SK-N-SH treated with all-trans-retinoic acid at 6 μM for 48 hours (cell line): ENCODE results near the gene C3orf22.

Experiments used
- ATAC-seq: fragments of 200-7000 bp; cut with Tn5 transposase; 3 replicates; pipeline ENCODE4 v1.9.1; 2020; ENCODE audit warnings: mild to moderate bottlenecking, moderate library complexity
- ARNTL ChIP-seq: fragments of 450-650 bp; formaldehyde crosslinking; IDR thresholded peaks from 2 replicates; pipeline ENCODE4 v1.5.0; 2020; ENCODE audit warnings: low read depth, mild to moderate bottlenecking, moderate library complexity, borderline replicate concordance
- BACH2 ChIP-seq: fragments of 250-450 bp; sonication (Bioruptor Pico); IDR thresholded peaks from 2 replicates; pipeline ENCODE4 v1.9.0; 2021; ENCODE audit warnings: mild to moderate bottlenecking, borderline replicate concordance
- CREB5 ChIP-seq: fragments of 250-450 bp; sonication (Bioruptor Pico); IDR thresholded peaks from 2 replicates; pipeline ENCODE4 v1.5.1; 2020; ENCODE audit warnings: low read depth, mild to moderate bottlenecking, moderate library complexity
- ESRRG ChIP-seq: fragments of 250-450 bp; sonication (Bioruptor Pico); IDR thresholded peaks from 2 replicates; pipeline ENCODE4 v1.6.1; 2021; ENCODE audit warnings: mild to moderate bottlenecking
- GLIS3 ChIP-seq: fragments of 250-450 bp; sonication (Bioruptor Pico); IDR thresholded peaks from 2 replicates; pipeline ENCODE4 v1.5.0; 2020; ENCODE audit warnings: mild to moderate bottlenecking, moderate library complexity
- ISL1 ChIP-seq: fragments of 250-450 bp; sonication (Bioruptor Pico); IDR thresholded peaks from 2 replicates; pipeline ENCODE4 v2.1.2; 2022; ENCODE audit warnings: mild to moderate bottlenecking, moderate library complexity
- OSR1 ChIP-seq: fragments of 250-450 bp; sonication (Bioruptor Pico); IDR thresholded peaks from 2 replicates; pipeline ENCODE4 v1.8.0; 2022; ENCODE audit warnings: moderate library complexity, mild to moderate bottlenecking, inconsistent platforms
- PPARA ChIP-seq: fragments of 250-450 bp; sonication (Bioruptor Pico); IDR thresholded peaks from 2 replicates; pipeline ENCODE4 v1.5.0; 2020; ENCODE audit warnings: mild to moderate bottlenecking, borderline replicate concordance
- RARB ChIP-seq: fragments of 250-450 bp; sonication (Bioruptor Pico); IDR thresholded peaks from 2 replicates; pipeline ENCODE4 v1.8.0; 2021; ENCODE audit warnings: mild to moderate bottlenecking, moderate library complexity
- SNAI2 ChIP-seq: fragments of 250-450 bp; sonication (Bioruptor Pico); IDR thresholded peaks from 2 replicates; pipeline ENCODE4 v1.5.0; 2020; ENCODE audit warnings: mild to moderate bottlenecking, moderate library complexity
- TCF4 ChIP-seq: fragments of 250-450 bp; sonication (Bioruptor Pico); IDR thresholded peaks from 2 replicates; pipeline ENCODE4 v1.8.0; 2021; ENCODE audit warnings: mild to moderate bottlenecking, moderate library complexity, borderline replicate concordance
- TOX ChIP-seq: fragments of 250-450 bp; sonication (Bioruptor Pico); IDR thresholded peaks from 2 replicates; pipeline ENCODE4 v1.8.0; 2021; ENCODE audit warnings: mild to moderate bottlenecking, moderate library complexity, borderline replicate concordance
- TSHZ2 ChIP-seq: fragments of 250-450 bp; sonication (Bioruptor Pico); IDR thresholded peaks from 2 replicates; pipeline ENCODE4 v1.5.0; 2020; ENCODE audit warnings: mild to moderate bottlenecking, moderate library complexity
- ZC3H10 ChIP-seq: fragments of 250-450 bp; sonication (Bioruptor Pico); IDR thresholded peaks from 2 replicates; pipeline ENCODE4 v1.5.1; 2021; ENCODE audit warnings: mild to moderate bottlenecking, moderate library complexity
- ZFP3 ChIP-seq: fragments of 250-450 bp; sonication (Bioruptor Pico); IDR thresholded peaks from 2 replicates; pipeline ENCODE4 v1.5.0; 2020; ENCODE audit warnings: mild to moderate bottlenecking, moderate library complexity
- ZFP30 ChIP-seq: fragments of 450-650 bp; formaldehyde crosslinking; IDR thresholded peaks from 2 replicates; pipeline ENCODE4 v1.5.0; 2022; ENCODE audit warnings: mild to moderate bottlenecking, moderate library complexity
- ZNF565 ChIP-seq: fragments of 450-650 bp; formaldehyde crosslinking; conservative IDR thresholded peaks from 2 replicates; pipeline ENCODE4 v1.5.0; 2020; ENCODE audit warnings: low read depth, mild to moderate bottlenecking, moderate library complexity
- ZNF70 ChIP-seq: fragments of 450-650 bp; formaldehyde crosslinking; IDR thresholded peaks from 2 replicates; pipeline ENCODE4 v1.5.0; 2020; ENCODE audit warnings: mild to moderate bottlenecking, moderate library complexity
- ZNF8 ChIP-seq: fragments of 450-650 bp; formaldehyde crosslinking; IDR thresholded peaks from 2 replicates; pipeline ENCODE4 v1.5.0; 2020; ENCODE audit warnings: mild to moderate bottlenecking, moderate library complexity
- TF ChIP-seq, protein P1 (sequence below): fragments of 250-450 bp; sonication (Bioruptor Pico); IDR thresholded peaks from 2 replicates; pipeline ENCODE4 v1.8.0; 2020; ENCODE audit warnings: mild to moderate bottlenecking, moderate library complexity, borderline replicate concordance
- TF ChIP-seq, protein P2 (sequence below): fragments of 250-450 bp; sonication (Bioruptor Pico); IDR thresholded peaks from 2 replicates; pipeline ENCODE4 v1.5.1; 2021; ENCODE audit warnings: mild to moderate bottlenecking, moderate library complexity
- TF ChIP-seq, protein P3 (sequence below): fragments of 250-450 bp; sonication (Bioruptor Pico); IDR thresholded peaks from 2 replicates; pipeline ENCODE4 v1.8.0; 2021; ENCODE audit warnings: low read depth, mild to moderate bottlenecking, moderate library complexity, borderline replicate concordance

Gene C3orf22

DNA sequence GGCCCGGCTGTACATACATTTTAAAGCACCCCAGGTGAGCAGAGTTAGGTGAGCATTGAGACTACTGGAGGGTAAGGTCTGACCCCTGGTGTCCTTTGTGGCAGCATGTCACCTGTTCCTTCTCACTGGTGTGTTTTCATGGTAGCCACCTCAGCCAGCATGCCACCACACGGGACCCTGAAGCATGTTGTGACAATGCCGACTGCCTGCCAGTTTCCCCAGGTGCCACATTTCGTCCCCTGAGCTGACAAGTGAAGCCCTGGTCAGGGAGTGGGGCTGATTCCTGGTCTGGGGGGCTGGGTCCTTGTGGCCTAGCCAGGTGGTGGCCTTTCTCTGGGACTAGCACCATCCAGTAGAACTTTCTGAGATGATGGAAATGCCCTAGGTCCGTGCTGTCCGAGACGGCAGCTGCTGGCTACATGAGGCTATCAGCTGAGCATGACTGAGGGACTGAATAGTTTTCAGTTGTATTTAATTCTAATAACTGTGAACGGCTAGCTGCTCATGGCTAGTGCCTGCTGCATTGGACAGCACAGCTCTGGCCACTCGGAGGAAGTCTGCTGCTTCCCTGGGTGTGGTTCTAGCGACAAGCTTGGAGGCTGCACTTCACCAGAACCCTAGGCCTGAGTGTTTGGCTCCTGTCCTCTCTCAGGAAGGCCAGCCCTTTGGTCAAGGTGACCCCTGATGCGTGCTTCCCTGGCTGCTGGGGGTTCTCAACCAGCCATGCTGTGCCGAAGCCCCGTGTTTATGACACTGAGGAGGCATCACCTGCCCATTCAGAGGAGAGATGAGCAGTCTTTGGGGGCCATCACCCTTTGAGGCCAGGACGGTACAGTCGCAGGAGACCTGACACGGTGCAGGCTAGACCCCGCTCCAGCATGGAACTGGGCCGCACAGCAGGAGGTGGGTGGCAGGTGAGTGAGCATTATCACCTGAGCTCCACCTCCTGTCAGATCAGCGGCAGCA lies 3.9 kb downstream of the C3orf22 start:
- ATAC-seq: no peak
- TF ChIP-seq ARNTL (CRISPR knock-in tag): no peak
- TF ChIP-seq GLIS3 (CRISPR knock-in tag): no peak
- TF ChIP-seq SNAI2: no peak
- no peak for TF ChIP-seq ZNF70 (CRISPR knock-in tag)
- TF ChIP-seq, protein P1, sequence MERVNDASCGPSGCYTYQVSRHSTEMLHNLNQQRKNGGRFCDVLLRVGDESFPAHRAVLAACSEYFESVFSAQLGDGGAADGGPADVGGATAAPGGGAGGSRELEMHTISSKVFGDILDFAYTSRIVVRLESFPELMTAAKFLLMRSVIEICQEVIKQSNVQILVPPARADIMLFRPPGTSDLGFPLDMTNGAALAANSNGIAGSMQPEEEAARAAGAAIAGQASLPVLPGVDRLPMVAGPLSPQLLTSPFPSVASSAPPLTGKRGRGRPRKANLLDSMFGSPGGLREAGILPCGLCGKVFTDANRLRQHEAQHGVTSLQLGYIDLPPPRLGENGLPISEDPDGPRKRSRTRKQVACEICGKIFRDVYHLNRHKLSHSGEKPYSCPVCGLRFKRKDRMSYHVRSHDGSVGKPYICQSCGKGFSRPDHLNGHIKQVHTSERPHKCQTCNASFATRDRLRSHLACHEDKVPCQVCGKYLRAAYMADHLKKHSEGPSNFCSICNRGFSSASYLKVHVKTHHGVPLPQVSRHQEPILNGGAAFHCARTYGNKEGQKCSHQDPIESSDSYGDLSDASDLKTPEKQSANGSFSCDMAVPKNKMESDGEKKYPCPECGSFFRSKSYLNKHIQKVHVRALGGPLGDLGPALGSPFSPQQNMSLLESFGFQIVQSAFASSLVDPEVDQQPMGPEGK (CRISPR knock-in tag): no peak
- no peak for TF ChIP-seq RARB (CRISPR knock-in tag)
- TF ChIP-seq PPARA (CRISPR knock-in tag): no peak
- no peak for TF ChIP-seq TSHZ2 (CRISPR knock-in tag)
- no peak for TF ChIP-seq TOX (CRISPR knock-in tag)
- TF ChIP-seq, protein P2, sequence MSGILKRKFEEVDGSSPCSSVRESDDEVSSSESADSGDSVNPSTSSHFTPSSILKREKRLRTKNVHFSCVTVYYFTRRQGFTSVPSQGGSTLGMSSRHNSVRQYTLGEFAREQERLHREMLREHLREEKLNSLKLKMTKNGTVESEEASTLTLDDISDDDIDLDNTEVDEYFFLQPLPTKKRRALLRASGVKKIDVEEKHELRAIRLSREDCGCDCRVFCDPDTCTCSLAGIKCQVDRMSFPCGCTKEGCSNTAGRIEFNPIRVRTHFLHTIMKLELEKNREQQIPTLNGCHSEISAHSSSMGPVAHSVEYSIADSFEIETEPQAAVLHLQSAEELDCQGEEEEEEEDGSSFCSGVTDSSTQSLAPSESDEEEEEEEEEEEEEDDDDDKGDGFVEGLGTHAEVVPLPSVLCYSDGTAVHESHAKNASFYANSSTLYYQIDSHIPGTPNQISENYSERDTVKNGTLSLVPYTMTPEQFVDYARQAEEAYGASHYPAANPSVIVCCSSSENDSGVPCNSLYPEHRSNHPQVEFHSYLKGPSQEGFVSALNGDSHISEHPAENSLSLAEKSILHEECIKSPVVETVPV (CRISPR knock-in tag): no peak
- no peak for TF ChIP-seq ZNF8 (CRISPR knock-in tag)
- TF ChIP-seq ISL1 (CRISPR knock-in tag): no peak
- TF ChIP-seq ZC3H10 (CRISPR knock-in tag): no peak
- TF ChIP-seq OSR1 (CRISPR knock-in tag): no peak
- TF ChIP-seq BACH2 (CRISPR knock-in tag): no peak
- TF ChIP-seq ZNF565: no peak
- TF ChIP-seq TCF4 (CRISPR knock-in tag): no peak

DNA sequence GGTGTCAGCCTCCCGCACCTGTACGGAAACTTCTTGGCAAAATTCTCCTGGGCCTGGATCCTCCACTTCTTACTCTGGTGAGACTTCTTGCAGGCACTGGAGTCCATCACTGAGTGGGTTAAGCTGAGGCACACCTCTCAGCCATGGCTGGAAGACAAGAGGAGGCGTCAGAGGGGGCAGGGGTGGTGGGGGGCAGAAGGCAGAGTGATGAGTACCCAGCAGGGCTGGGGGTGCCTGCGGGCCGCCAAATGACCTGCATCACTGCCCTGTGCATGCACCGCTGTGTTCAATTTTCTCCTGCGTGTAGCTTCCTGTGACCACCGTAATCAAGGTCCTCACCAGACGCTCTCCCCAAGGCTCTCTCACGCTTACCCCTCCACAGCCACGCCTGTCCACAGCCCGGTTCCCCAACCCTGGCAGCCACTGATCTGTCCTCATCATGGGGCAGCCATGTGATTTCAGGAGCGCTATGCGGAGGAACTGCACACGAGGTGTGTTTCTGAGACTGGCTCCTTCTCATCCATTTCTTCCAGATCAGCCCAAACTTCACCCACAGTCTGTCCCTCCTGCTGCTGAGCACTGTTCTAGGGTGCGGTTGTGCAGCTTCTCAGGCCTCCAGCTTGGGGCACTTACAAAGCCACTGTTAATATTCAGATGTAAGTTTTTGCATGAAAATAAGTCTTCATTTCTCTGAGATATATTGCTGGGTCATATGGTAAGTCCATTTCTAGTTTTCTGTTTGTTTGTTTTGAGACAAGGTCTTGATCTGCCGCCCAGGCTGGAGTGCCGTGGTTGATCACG lies 5.2 kb downstream of the C3orf22 start:
- TF ChIP-seq GLIS3 (CRISPR knock-in tag): no peak
- TF ChIP-seq, all 23 proteins: peak for 0
- no peak for ATAC-seq

GRCh38 chr3:126552688-126553283 lies 5.9 kb downstream of the C3orf22 start:
- no peak for ATAC-seq
- TF ChIP-seq CREB5 (CRISPR knock-in tag): no peak
- TF ChIP-seq ZFP3 (CRISPR knock-in tag): no peak
- TF ChIP-seq, protein P3, sequence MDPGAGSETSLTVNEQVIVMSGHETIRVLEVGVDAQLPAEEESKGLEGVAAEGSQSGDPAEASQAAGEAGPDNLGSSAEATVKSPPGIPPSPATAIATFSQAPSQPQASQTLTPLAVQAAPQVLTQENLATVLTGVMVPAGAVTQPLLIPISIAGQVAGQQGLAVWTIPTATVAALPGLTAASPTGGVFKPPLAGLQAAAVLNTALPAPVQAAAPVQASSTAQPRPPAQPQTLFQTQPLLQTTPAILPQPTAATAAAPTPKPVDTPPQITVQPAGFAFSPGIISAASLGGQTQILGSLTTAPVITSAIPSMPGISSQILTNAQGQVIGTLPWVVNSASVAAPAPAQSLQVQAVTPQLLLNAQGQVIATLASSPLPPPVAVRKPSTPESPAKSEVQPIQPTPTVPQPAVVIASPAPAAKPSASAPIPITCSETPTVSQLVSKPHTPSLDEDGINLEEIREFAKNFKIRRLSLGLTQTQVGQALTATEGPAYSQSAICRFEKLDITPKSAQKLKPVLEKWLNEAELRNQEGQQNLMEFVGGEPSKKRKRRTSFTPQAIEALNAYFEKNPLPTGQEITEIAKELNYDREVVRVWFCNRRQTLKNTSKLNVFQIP: no peak
- TF ChIP-seq ESRRG: no peak
- no peak for TF ChIP-seq ZFP30
- TF ChIP-seq BACH2 (CRISPR knock-in tag): no peak
- TF ChIP-seq, protein P1 (CRISPR knock-in tag): no peak
- no peak for TF ChIP-seq ZNF565
